Measurements from ENCODE around the gene BBS9.

DNA sequence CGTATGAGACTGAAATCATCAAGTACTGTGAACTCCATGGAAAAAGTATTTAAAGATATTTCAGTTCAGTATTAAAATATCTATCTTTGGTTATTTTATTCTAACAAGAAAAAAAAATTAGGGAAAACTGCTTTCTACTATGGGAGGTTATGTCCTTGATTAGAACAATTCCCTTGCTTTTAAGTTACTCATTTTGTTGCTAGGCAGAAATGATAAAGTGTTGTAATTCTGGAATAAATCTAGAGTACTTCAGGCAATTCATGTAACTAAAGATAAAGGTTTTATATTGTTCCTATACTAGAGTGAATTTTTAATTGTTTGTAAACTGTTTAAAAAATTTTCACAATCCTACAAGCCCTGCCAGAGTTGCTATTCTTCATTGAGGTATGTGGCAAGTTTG lies 92.0 kb downstream of the BBS9 start:
- TF ChIP-seq, protein P1, sequence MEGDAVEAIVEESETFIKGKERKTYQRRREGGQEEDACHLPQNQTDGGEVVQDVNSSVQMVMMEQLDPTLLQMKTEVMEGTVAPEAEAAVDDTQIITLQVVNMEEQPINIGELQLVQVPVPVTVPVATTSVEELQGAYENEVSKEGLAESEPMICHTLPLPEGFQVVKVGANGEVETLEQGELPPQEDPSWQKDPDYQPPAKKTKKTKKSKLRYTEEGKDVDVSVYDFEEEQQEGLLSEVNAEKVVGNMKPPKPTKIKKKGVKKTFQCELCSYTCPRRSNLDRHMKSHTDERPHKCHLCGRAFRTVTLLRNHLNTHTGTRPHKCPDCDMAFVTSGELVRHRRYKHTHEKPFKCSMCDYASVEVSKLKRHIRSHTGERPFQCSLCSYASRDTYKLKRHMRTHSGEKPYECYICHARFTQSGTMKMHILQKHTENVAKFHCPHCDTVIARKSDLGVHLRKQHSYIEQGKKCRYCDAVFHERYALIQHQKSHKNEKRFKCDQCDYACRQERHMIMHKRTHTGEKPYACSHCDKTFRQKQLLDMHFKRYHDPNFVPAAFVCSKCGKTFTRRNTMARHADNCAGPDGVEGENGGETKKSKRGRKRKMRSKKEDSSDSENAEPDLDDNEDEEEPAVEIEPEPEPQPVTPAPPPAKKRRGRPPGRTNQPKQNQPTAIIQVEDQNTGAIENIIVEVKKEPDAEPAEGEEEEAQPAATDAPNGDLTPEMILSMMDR (IDR thresholded peaks at IDR 0.05), result no peak
- TF ChIP-seq POLR2A (IDR thresholded peaks at IDR 0.05), result no peak

Data from testis (tissue), 2 donors.